Gastrocnemius medialis (tissue), 4 donors: ENCODE results near the gene WASF1. TPM values are rescaled to one million over a fixed set of nuclear protein-coding genes. Genes with fewer than 3 reads are reported as not detected.

ENCODE experiments used
- ATAC-seq, 2 donors: fragments of 150-250 bp; one replicate each; pipeline ENCODE4 v1.9.1; 2016
- DNase-seq, 2 donors: peaks; one replicate each; pipeline ENCODE4 v3.0.0-alpha.2; 2019
- H3K27ac ChIP-seq, 4 donors: fragments of 200-600 bp; sonication (generic); 1 replicate in 1 of 4; 2 replicates in 3 of 4; pipeline ENCODE4 v1.5.1; 2016 to 2018; ENCODE audit warnings: mild to moderate bottlenecking in 2 of 4, moderate library complexity in 1 of 4
- H3K27me3 ChIP-seq, 3 donors: fragments of 200-600 bp; sonication (generic) in 2 of 3; 1 replicate in 1 of 3; 2 replicates in 2 of 3; pipeline versions ENCODE4 v1.5.1 to v1.6.0; 2016 to 2019; ENCODE audit warnings: mild to moderate bottlenecking in 1 of 3, moderate library complexity in 1 of 3
- H3K36me3 ChIP-seq, 2 donors: fragments of 200-600 bp; sonication (generic) in 1 of 2; one replicate each; pipeline ENCODE4 v1.5.1; 2017 to 2018
- H3K4me1 ChIP-seq, 2 donors: fragments of 200-600 bp; sonication (generic) in 1 of 2; one replicate each; pipeline ENCODE4 v1.5.1; 2016 to 2017; ENCODE audit warnings: mild to moderate bottlenecking in 2 of 2
- H3K4me3 ChIP-seq, 4 donors: fragments of 200-600 bp; sonication (generic) in 3 of 4; 1 replicate in 1 of 4; 2 replicates in 3 of 4; pipeline ENCODE4 v1.5.1; 2016 to 2019; ENCODE audit warnings: mild to moderate bottlenecking in 2 of 4
- H3K9me3 ChIP-seq, 3 donors: fragments of 200-600 bp; sonication (generic) in 2 of 3; 1 replicate in 1 of 3; 2 replicates in 2 of 3; pipeline ENCODE4 v1.5.1; 2016 to 2019
- CTCF ChIP-seq, 5 experiments: fragments of 450-650 bp in 3 of 5; fragments of 200-600 bp in 2 of 5; sonication (generic) in 2 of 5; IDR thresholded peaks in 4 of 5; conservative IDR thresholded peaks in 1 of 5; 1 replicate in 4 of 5; 2 replicates in 1 of 5; pipeline ENCODE4 v1.5.1; 2016 to 2019; ENCODE audit warnings: antibody characterized with exemption in 5 of 5, mild to moderate bottlenecking in 3 of 5, moderate library complexity in 3 of 5
- POLR2A ChIP-seq, 2 donors: fragments of 450-650 bp; IDR thresholded peaks; one replicate each; pipeline ENCODE4 v1.6.1; 2017; ENCODE audit warnings: antibody characterized with exemption in 2 of 2, mild to moderate bottlenecking in 2 of 2, moderate library complexity in 2 of 2
- in situ Hi-C, 4 donors: fragments of 200-750 bp; cut with MboI; loops; one replicate each; pipeline versions ENCODE4 v1.15.0 to v1.8.0; 2017; ENCODE audit warnings: low sequenced_read_pairs in 4 of 4
- intact Hi-C: fragments of 100-400 bp; cut with DNase I; formaldehyde crosslinking; loops from one replicate; pipeline ENCODE4 v1.15.1; 2023; ENCODE audit warnings: low total_unique reads
- total RNA-seq, 4 donors: library from RNA; depleted of rRNA; stranded (reverse); fragments of >200 nt; gene quantifications; one replicate each; pipeline versions ENCODE4 v1.1.0 to v1.2.3, GENCODE V29; 2016

Gene WASF1
- total RNA-seq, 4 donors from 2014 or later, result 0.41 to 2.7 (median 1.4) TPM

- H3K27me3 ChIP-seq, result no peaks in the 10 kb centered on the region
- no peaks in the 10 kb centered on the region for H3K36me3 ChIP-seq
- H3K9me3 ChIP-seq, result no peaks in the 10 kb centered on the region
- DNase-seq, result no peak
- intact Hi-C loops, result no loop called here
- TF ChIP-seq POLR2A (IDR thresholded peaks at IDR 0.05) (no peak), CTCF (IDR thresholded peaks at IDR 0.05 in 4 of 5, conservative IDR thresholded peaks at IDR 0.05 in 1 of 5) (no peak)
- H3K4me3 ChIP-seq, result no peak overlapping the region
- no peak for ATAC-seq
- in situ Hi-C loops, result no loop called here
- H3K27ac ChIP-seq, result no peak overlapping the region
- H3K4me1 ChIP-seq, result no peaks in the 10 kb centered on the region
Observed at GRCh38 chr6:110201151-110201884, 21.8 kb upstream of the WASF1 start.

GRCh38 chr6:110198561-110198960 is 19.1 kb upstream of the WASF1 start:
- no peaks in the 10 kb centered on the region for H3K4me1 ChIP-seq
- no peaks in the 10 kb centered on the region for H3K9me3 ChIP-seq
- no peaks in the 10 kb centered on the region for H3K27me3 ChIP-seq
- in situ Hi-C loops, result loop anchor here in 3 of 4 donors (25.0 kb wide), 1 partner anchor 511 kb away; the partner anchor contains the start of genes AK9 (in 3 of the 3) and FIG4 (in 3 of the 3)
- H3K36me3 ChIP-seq, result peaks cover 0 to 7% of the 10 kb centered on the region in 2 donors
- no peak for DNase-seq
- no peak for TF ChIP-seq CTCF (IDR thresholded peaks at IDR 0.05 in 4 of 5, conservative IDR thresholded peaks at IDR 0.05 in 1 of 5)
- no peak for TF ChIP-seq POLR2A (IDR thresholded peaks at IDR 0.05)
- no peak overlapping the region for H3K27ac ChIP-seq
- H3K4me3 ChIP-seq, result no peak overlapping the region
- no peak for ATAC-seq
- intact Hi-C loops, result no loop called here

- Histone ChIP-seq H3K27me3 (no peaks in the 10 kb centered on the region), H3K9me3 (no peaks in the 10 kb centered on the region), H3K36me3 (peaks cover 0 to 9% of the 10 kb centered on the region in 2 donors), H3K4me3 (no peak overlapping the region), H3K4me1 (no peaks in the 10 kb centered on the region), H3K27ac (no peak overlapping the region)
- TF ChIP-seq CTCF (IDR thresholded peaks at IDR 0.05 in 4 of 5, conservative IDR thresholded peaks at IDR 0.05 in 1 of 5) (no peak), POLR2A (IDR thresholded peaks at IDR 0.05) (no peak)
- no peak for ATAC-seq
- no peak for DNase-seq
- in situ Hi-C loops (loop anchor here in 3 of 4 donors (25.0 kb wide), 1 partner anchor 510 kb away; the partner anchor contains the start of genes AK9 (in 3 of the 3) and FIG4 (in 3 of the 3)), intact Hi-C loops (no loop called here)
Observed at GRCh38 chr6:110196874-110197273, 17.4 kb upstream of the WASF1 start.

GRCh38 chr6:110195639-110196038 is 16.2 kb upstream of the WASF1 start:
- H3K27me3 ChIP-seq, result no peaks in the 10 kb centered on the region
- H3K9me3 ChIP-seq, result no peaks in the 10 kb centered on the region
- DNase-seq (no peak), ATAC-seq (no peak)
- H3K36me3 ChIP-seq, result peaks cover 0 to 9% of the 10 kb centered on the region in 2 donors
- H3K4me3 ChIP-seq, result no peak overlapping the region
- peaks cover 6% of the 10 kb centered on the region in 2 donors for H3K4me1 ChIP-seq
- TF ChIP-seq POLR2A (IDR thresholded peaks at IDR 0.05) (no peak), CTCF (IDR thresholded peaks at IDR 0.05 in 4 of 5, conservative IDR thresholded peaks at IDR 0.05 in 1 of 5) (no peak)
- no peak overlapping the region for H3K27ac ChIP-seq
- in situ Hi-C loops, result loop anchor here in 3 of 4 donors (25.0 kb wide), 1 partner anchor 508 kb away; the partner anchor contains the start of genes AK9 (in 3 of the 3) and FIG4 (in 3 of the 3)
- intact Hi-C loops, result no loop called here
